Posterior vena cava (tissue), 2 donors: Measurements from ENCODE around the gene IL1RAPL2. TPM values are rescaled to one million over a fixed set of nuclear protein-coding genes. Genes with fewer than 3 reads are reported as not detected.
A peak's percentile ranks its signal among the peaks of the same experiment; 100 is the strongest.
"Not testable (repeated sequence)": the region's sequence is repeated elsewhere in the genome, so short reads cannot be mapped to it uniquely, and the experiment has no call there.

Experiments used
- DNase-seq: peaks from one replicate; pipeline ENCODE4 v3.0.0-alpha.2; 2020; ENCODE audit warnings: low spot score
- intact Hi-C, 2 donors: fragments of 100-400 bp; cut with DNase I; formaldehyde crosslinking; loops; one replicate each; pipeline versions ENCODE4 v1.14.1 to v1.14.2; 2022 to 2023
- total RNA-seq, 2 donors: library from RNA; stranded (reverse); fragmentation: NEBNext Ultra II Directional; extraction: Animal tissue kit (Norgen Biotek cat#: 25700); gene quantifications; one replicate each; pipeline ENCODE4 v1.2.1, GENCODE V29; 2021
- donor health status: DM: yes; HTN: yes; CAD: no.
- donor health status: DM: yes; HTN: yes; CAD: no.

The IL1RAPL2 gene
- total RNA-seq, 2 donors from 2014 or later: 0.10 TPM; not detected in 1

DNA sequence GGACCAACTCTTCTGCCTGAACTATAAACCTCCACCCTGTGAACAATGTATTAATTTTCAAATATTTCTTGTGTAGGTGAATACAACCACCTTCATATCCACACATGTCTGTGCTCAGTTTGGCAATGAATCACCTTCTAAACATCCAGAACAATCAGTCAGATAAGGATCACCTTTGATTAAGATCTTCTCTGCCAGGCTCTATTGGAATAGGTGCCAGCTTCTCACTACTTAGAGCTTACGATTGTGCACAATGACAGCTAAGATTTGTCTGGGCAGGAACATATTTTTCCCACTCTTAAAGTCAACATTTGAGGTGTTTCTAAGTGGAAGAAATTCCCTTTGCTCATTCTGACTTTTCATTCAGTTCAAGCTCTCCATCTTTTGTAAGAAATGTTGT is 237.2 kb downstream of the IL1RAPL2 start:
- intact Hi-C loops: no loop called here
- DNase-seq: no peak

DNA sequence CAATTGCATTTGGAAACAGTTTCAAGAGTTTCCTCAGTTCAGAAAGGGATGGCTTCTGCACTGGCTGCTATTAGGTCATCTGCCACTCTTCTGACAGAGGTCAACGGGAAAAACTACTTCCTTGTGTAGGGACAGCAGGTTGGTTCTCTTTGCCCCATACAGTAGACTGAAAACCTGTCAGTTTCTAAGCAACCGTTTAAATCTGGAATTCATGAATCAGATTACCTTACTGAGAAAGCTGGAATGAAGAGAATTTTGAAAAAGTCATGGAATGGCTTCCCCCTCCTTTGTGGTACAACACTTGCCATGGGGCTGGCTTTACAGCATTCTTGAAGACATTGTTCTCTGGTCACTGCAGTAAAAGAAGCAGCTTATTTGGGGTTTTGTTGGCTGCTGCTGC is 240.3 kb downstream of the IL1RAPL2 start:
- DNase-seq: no peak
- intact Hi-C loops: no loop called here

DNA sequence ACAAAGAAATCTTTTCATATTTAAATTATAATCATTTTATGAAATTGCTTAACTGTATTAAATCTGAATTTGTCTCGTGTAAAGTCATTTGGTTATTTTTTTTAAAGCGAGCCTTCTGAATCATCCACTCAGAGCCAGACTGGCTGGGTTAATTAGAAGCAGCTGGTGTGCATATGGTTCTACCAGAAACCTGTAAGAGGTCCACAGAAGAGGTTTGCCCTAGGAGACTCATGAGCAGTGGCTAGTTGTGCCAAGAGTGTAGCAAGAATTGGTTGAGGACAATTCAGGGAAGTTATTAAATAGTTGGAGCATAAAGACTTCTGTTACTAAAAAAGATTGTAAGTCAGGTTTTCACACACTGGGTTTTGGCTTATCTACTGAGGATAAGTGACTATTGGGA is 267.4 kb downstream of the IL1RAPL2 start:
- intact Hi-C loops: no loop called here
- no peak for DNase-seq

DNA sequence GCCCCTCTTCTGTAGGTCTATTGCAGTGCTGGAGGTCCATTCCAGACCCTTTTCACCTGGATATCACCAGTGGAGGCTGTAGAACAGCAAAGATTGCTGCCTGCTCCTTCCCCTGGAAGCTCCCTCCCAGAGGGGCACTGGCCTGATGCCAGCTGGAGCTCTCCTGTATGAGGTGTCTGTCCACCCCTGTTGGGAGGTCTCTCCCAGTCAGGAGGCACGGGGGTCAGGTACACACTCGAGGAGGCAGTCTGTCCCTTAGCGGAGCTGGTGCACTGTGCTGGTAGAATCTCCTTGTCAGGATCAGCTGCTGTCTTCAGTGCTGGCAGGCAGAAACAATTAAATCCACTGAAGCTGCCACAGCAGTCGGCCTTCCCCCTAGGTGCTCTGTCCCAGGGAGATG is 276.6 kb downstream of the IL1RAPL2 start:
- no peak for DNase-seq
- intact Hi-C loops: no loop called here

DNA sequence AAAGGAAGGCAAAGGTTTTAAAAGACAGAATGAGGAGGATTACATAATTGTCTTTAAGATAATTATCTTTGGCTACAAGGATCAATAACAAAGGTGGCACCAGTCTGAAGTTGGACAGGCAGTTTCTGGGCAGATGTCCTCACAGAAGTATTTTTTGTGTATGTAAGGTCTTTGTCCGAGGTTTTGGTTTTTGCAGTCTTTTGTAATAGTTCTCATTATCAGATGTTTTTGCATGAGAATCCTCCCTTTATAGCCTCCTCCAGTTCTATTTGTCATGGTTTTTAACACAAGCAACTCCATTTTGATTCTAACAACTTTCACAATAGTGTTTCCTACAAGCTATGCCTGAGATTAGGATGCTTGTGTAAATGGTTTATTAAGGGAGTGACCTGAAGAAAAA is 286.2 kb downstream of the IL1RAPL2 start:
- no peak for DNase-seq
- intact Hi-C loops: no loop called here

DNA sequence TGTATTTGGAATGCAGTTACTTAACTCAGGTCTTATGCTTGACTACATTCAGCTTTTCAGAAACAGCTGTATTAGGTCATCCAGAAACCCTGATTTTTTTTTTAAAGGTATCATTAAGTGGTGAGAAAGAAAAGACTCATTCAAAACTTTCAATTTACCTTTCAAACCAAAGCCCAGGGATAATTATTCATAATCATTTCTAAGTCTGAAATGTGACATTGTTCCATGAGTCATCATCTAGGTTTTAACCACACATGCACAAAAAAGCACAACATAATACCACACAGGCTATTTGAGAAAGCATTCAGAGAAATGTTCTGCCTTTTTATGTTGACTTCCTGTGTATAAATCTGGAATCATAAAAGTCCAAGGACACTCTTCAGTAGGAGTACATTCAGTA is 288.2 kb downstream of the IL1RAPL2 start:
- no peak for DNase-seq
- intact Hi-C loops: no loop called here

DNA sequence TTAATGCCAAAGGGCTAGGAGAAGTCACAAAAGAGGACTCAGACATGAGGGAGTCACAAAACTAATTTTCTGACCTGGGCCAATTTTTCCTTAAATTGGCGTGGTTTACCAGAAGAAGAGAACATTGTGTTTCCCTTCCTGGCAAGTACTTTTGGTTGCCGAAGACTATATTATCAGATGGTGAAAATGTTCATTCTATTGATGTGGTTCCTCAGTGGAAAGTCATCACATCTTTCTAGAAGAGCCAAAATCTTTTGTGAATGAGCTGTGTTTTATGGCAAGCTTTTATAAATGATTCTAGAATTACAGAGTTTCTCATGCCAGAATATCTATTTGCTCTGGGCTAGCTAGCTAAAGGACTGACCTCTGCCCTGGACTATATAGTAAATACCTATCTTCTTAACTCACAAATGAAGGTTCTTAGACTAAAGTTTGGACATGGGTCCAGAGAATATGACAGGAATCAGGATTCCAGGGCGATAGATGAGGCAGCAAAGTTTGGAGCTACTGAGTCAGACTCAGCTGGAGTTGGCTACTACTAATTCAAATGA is 288.9 kb downstream of the IL1RAPL2 start:
- intact Hi-C loops: no loop called here
- no peak for DNase-seq

DNA sequence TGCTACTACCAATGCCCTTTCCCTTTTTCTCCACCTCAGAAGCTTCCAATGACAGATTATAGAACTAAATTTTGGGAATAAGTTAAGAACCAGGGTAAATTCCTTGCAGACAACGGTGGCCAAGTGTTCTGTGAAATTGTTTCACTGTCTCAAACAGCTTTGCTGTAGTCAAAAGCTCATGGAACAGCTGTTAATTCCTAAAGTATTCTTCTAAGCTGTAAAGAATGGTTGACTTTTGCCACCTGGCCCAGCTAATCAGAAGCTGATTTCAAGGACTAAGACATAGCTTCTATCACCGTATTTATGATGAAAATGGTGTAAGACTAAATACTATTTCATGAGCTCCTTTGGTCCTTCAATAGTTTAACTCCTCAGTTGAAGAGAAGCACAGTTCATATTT is 297.5 kb downstream of the IL1RAPL2 start:
- DNase-seq: no peak
- intact Hi-C loops: no loop called here

DNA sequence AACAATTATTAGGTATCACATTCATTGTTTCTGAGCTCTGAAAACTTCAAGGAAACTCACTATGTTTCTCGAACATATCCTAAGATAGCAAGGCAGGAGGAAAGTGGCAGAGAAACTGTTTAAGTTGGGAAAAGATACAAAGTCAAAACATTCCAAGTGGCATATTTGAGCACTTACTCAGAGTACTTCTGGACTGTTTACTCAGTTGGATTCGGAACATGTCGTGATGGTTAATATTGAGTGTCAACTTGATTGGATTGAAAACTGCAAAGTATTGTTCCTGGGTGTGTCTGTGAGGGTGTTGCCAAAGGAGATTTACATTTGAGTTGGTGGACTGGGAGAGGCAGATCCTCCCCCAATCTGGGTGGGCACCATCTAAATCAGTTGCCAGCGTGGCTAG is 298.3 kb downstream of the IL1RAPL2 start:
- no peak for DNase-seq
- intact Hi-C loops: no loop called here

DNA sequence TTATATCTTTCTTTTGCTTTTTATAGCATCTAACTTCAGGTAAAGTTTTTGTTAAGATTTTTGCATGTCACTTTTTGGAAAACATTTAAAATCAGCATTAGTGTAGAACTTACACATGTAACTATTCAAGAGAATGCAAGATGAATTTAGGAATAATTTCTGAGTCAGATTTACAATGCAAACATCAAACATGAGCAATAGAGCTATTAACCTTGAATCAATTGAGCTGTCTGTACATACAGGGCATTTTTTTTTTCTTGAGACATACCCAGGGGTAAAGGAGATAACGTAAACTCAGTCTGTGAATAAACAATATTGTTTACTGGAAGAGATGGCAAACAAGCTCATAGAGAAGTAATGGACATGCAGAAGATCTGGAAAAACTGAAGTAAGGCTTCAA is 311.5 kb downstream of the IL1RAPL2 start:
- intact Hi-C loops: no loop called here
- no peak for DNase-seq

DNA sequence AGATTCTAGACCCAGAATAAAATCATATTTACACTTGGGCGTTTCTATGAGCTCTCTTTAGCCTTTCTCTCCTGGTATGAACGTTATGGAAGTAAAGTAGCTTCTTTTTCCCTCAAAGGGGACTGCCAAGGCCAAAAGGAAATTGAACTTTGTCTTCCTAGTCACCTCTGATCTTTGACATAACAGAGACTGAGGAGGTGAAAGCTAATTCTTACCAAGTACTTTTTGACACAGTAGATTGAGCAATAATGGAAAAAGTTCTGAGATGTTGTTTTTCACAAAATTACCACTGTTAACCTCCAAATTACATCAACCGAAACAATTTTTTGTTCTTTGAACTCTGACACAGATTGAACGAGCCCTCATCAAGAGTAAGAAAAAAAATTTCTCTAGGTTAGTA is 336.1 kb downstream of the IL1RAPL2 start:
- intact Hi-C loops: no loop called here
- DNase-seq: no peak

DNA sequence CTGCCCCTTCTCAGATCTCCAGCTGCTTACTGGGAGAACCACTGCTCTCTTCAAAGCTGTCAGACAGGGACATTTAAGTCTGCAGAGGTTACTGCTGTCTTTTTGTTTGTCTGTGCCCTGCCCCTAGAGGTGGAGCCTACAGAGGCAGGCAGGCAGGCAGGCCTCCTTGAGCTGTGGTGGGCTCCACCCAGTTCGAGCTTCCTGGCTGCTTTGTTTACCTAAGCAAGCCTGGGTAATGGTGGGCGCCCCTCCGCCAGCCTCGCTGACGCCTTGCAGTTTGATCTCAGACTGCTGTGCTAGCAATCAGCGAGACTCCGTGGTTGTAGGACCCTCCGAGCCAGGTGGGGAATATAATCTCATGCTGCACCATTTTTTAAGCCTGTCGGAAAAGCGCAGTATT is 343.7 kb downstream of the IL1RAPL2 start:
- peak; percentile 15 for DNase-seq
- intact Hi-C loops: not testable (repeated sequence)

DNA sequence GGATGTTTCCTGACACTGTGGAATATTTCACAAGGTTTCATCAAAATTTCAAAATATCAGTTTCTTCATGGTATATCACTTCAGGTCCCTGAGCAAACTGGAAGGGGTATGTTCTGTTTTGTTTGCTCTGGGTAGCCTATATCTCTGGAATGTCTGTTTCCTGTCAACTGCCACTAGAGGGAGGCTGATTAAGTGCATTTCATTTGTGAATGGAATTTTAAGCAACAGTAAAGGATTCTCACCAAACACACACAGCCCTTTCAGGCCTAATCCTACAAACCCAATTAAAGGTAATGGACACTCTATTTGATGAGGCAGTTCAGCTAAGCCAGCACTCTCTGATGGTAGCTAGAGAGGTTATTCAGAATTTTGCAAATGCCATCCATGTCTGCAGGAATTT is 347.3 kb downstream of the IL1RAPL2 start:
- DNase-seq: no peak
- intact Hi-C loops: no loop called here

DNA sequence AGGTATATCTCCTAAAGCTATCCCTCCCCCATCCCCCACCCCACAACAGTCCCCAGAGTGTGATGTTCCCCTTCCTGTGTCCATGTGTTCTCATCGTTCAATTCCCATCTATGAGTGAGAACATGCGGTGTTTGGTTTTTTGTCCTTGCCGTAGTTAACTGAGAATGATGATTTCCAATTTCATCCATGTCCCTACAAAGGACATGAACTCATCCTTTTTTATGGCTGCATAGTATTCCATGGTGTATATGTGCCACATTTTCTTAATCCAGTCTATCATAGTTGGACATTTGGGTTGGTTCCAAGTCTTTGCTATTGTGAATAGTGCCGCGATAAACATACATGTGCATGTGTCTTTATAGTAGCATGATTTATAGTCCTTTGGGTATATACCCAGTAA is 348.7 kb downstream of the IL1RAPL2 start:
- DNase-seq, intact Hi-C loops: not testable (repeated sequence)

DNA sequence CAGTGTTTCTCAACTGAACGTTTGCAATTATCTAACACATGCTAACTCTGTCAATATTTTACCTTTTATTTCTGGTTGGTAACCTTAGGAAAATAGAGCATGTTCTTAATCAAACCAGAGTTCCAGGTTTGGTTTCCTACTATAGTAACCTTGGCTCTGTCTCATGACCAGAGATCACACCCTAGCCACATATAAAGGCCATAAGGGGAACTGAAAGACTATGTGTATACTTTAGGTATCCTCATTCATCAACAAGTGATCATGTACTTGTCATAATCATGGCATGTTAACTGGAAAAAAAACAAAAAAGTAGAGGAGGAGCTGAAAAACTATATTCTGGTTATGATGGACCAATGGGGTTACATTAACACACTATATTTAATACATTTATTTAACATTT is 352.1 kb downstream of the IL1RAPL2 start:
- DNase-seq: no peak
- intact Hi-C loops: no loop called here

DNA sequence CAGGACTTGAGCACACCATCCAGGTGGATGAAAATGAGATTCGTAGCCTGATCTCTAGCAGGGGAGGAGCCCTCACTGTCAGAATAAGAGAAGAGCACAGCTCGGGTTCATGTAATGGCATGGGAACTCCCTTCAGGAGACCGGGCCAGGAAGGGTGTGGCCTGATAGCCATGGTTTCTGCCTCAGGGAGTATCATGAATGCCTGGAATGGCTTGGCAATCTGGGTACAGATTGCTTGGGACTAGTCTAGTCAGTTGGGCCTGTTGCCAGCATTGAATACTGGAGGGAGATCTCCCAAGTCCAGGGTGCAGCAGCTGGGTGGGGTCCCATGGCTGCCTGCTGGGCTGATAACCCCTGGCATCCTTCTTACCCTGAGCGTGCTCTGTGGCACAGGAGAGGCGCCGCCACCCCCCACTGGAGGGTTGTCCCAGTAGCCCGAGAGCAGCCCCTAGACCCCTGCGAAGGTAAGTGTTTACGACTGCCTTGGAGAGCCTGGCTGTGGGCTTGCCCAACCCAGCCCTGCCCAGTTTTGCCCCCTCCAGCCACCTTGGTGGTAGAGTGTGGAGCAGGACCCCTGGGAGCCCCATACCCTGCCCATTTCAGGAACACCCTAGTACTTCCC is 355.7 kb downstream of the IL1RAPL2 start:
- peak; percentile 74 for DNase-seq
- intact Hi-C loops: no loop called here

DNA sequence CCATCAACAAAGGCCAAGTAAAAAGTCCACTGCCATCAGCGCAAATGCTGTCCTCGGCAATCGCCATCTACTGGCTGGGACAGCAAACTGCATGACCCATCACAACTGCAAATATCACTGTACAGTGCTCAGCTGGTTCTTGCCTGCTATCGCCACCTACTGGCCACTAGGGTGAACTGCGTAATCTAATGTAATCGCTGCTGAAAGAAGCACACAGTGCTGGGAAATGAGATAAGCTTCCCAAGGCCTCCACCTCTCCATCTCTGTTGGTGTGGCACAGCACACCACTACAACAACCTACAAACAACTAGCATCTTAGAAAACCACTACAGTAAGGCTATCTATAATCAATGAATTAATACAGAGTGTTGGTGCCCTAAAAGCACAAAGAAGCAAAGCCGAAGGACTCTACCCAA is 356.2 kb downstream of the IL1RAPL2 start:
- peak; percentile 85 for DNase-seq
- intact Hi-C loops: no loop called here

DNA sequence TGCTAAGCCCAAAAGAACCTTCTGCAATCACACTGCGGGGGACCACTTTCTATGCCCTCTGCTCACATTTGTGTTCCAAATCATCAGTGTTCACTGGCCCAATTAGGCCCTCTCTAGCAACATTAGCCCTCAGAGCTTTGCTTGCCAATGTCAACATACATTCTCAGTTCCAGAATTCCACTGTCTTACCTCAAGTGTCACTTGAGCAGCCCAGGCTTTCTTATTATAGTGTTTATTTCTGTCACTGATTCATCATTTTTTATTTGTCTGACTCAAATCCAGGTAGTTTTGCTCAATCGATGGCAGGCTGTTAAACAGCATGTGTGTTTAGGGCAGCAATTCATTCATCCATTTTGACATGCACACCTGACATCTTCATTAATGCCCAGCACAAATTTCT is 363.3 kb downstream of the IL1RAPL2 start:
- DNase-seq: no peak
- intact Hi-C loops: no loop called here

DNA sequence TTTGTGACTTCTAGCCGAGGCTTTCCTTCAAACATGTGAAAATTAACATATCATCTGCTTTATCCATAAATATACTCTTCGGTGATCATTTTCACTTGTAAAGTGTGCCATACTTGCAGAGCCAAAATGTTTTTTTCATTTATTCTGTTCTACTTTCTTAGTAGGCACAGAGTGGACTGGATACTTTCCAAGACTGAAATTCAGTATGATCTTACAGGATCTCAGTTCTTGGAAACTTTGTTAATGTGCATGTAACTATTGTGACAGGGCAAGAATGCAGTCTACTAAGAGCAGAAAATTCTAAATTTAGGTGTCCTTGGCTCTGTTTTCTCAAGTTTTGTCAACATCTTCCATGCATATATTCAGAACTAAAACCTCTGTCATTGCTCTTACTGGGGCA is 369.6 kb downstream of the IL1RAPL2 start:
- no peak for DNase-seq

DNA sequence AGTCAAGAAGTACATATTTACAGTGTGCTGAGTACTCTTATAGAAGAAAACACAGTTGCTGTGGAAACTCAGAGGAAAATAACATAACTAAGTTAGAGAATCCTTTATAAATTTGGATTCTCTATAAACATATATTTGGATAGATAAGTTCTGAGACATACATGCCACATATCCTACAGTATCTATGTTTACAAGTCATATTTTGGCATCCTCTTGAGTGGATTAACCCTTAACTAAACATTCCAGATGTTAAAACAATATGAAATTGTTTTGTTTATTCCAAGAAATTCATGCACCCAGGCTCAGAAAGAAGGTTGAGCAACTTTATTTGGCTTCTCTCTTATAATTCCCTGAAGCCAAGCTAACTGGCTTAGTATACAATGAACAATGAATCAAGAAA is 387.3 kb downstream of the IL1RAPL2 start:
- DNase-seq: no peak
- intact Hi-C loops: no loop called here

More for the DNA sequence above, 369.6 kb downstream of the IL1RAPL2 start:
- intact Hi-C loops: no loop called here

DNA sequence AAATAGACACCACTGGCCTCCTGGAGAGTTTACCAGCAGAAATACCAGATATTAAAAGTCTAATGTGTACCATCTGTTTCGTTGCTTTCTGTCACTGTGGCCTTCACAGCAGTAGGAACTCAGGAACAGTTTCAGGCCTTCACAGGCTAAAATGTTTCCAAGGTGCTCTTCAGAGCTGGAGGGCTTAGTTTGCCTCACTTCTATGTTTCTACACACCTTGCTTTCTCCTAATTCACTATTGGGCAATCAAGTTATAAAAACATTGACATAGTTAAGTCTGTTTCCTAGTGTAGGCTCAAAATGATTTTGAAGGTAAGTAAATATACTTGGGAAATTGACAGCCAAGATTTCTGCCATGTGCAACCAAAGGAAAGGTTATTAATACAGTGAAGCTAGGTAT is 395.9 kb downstream of the IL1RAPL2 start:
- intact Hi-C loops: no loop called here
- DNase-seq: no peak

DNA sequence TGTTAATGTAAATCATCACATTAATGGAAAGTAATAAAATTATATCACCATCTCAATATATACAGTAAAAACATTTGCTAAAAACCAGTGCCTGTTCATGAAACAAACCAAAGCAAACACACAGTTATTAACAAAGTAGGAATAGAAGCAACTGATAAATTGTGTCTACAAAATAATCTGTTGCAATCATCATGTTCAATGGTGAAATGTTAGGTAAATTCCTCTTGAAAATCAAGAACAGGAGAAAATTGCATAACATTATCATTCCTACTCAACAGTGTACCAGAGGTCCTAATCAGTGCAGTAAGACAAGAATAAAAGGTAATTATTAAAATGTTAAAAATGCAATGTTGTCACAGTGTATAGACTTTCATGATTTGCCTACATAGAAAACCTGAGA is 402.2 kb downstream of the IL1RAPL2 start:
- intact Hi-C loops: no loop called here
- DNase-seq: no peak
